ENCODE results near the gene CFL2.
"Not testable (repeated sequence)": the region's sequence is repeated elsewhere in the genome, so short reads cannot be mapped to it uniquely, and the experiment has no call there.

Gene CFL2

GRCh38 chr14:34714320-34715126, at the start of gene CFL2:
Gene CFL2, minus strand, starts transcription at chr14:34714593. Its CDS starts 53 bp downstream, at chr14:34714540.
- peak; percentile 58 for DNase-seq (ENCODE audit: low read depth)

DNA sequence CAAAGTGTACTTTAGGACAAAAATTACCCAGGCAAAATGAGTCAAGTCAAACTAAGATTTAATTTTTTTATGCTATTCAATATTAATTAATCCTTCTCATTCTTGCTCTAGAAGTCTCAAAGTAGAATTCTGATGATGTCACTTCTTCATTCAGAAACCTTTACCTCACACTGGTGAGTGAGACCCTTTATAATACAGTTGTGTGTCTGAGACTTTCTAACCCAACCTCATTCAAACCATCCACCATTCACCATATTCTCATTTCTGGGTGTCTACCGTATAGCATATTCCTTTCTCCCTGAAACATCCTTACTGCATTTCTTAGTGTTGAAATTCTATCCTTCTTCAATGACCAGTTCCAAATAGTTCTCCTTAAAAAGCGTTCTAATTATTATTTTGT, 40.8 kb upstream of the CFL2 start:
- no peak for DNase-seq (ENCODE audit: low read depth)

DNA sequence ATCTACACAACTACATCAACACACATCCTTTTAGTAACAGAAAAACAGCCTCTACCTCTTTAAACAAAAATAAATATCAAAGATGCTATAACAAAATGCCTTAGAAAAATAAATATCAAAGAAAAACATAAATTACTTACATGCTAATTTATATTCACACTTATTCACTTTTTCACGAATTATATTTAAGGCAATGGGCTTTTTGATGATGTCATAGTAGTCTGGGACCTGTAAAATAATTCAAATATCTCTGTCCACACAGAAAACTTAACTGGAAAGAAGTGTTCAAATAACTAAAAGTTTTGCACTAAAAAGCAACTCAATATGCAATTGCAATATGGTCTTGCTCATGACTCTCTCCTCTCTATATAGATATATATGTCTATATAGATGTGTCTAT, 40.3 kb upstream of the CFL2 start:
- no peak for DNase-seq (ENCODE audit: low read depth)

DNA sequence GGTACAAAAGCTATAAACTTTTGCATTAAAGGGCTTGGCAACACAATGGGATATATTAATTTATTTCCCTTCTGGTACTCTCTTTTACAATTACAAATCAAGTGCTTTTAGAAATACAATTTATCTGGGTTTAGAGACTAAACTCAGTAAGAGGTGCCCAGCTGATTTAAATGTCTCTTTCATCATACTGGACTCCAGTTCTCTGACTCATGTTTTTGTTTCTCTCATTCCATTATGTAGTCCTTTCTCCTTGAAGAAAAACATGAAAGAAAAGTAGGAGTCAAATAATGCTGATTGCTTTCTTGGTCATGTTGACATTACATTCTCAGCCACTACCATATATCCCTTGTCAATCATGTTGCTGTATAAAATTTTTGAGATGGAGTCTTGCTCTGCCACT, 36.3 kb upstream of the CFL2 start:
- DNase-seq (ENCODE audit: low read depth), result no peak

- no peak for DNase-seq (ENCODE audit: low read depth)
Observed at GRCh38 chr14:34750233-34750632, 35.8 kb upstream of the CFL2 start.

GRCh38 chr14:34749408-34749807, 35.0 kb upstream of the CFL2 start:
- no peak for DNase-seq (ENCODE audit: low read depth)

DNA sequence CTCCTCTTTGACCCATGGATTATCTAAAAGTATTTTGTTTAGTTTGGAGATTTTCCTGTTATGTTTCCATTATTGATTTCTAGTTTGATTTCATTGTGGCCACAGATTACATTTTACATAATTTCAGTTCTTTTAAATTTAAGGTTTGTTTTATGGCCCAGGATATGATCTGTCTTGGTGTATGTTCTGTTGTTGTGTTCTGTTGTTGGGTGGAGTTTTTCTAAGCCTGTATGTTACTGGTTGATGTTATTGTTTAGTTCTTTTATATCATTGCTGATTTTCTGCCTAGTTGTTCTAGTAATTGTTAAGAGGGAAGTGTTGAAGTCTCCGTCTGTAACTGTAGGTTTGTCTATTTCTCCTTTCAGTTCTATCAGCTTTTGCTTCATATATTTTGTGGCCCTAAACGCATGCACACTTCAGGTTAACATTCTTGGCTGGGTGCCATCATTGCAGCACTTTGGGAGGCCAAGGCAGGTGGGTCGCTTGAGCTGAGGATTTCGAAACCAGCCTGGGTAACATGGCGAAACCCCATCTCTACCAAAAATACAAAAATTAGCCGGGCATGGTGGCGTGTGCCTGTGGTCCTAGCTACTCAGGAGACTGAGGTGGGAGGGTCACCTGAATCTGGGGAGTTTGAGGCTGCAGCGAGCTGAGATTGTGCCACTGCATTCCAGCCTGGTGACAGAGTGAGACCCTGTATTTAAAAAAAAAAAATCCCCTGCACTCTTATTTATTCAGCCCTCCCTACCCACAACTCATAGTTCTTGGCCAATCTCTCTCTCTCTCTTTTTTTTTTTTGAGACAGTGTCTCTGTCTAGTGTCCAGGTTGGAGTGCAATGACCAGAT, 28.1 kb upstream of the CFL2 start:
- DNase-seq (ENCODE audit: low read depth), result no peak

GRCh38 chr14:34741840-34742239, 27.4 kb upstream of the CFL2 start:
- DNase-seq (ENCODE audit: low read depth), result no peak

GRCh38 chr14:34740139-34740538, 25.7 kb upstream of the CFL2 start:
- not testable (repeated sequence) for DNase-seq (ENCODE audit: low read depth)

- not testable (repeated sequence) for DNase-seq (ENCODE audit: low read depth)
Observed at GRCh38 chr14:34737079-34737478, 22.7 kb upstream of the CFL2 start.

DNA sequence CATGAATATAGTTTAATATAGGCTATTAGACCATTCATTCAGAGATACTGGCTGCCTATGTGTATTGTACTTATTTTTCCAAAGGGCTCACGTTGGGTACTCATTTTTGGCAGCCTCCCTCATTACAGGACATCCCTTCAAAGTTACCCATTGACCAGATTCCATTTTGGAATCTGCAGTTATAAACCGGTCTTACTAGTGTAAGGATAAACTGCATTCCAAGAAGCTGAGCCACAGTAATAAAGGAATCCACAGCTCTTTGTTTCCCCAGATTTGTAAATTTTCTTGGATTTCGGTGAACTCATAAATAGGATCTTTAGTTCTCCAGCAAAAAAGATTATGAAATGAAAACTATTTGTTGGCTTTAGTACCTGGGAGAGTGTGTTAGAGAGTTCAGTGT, 18.9 kb upstream of the CFL2 start:
- no peak for DNase-seq (ENCODE audit: low read depth)

DNA sequence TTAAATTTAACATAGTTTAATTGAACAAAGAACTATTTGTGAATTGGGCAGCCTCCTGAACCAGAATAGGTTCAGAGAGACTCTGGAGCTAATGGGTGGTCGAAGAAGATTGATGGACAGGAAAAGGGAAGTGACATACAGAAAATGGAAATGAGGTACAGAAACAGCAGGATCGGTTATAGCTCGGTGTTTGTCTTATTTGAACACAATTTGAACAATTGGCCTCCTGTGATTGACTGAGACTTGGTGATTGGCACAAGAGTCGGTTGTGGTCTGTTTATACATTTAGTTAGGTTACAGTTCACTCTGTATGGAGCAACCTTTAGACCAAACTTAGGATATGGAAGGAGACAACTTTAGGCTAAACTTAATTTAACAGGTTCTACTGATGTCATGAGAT, 18.4 kb upstream of the CFL2 start:
- no peak for DNase-seq (ENCODE audit: low read depth)

- DNase-seq (ENCODE audit: low read depth), result no peak
Observed at GRCh38 chr14:34723867-34724266, 9.5 kb upstream of the CFL2 start.

DNA sequence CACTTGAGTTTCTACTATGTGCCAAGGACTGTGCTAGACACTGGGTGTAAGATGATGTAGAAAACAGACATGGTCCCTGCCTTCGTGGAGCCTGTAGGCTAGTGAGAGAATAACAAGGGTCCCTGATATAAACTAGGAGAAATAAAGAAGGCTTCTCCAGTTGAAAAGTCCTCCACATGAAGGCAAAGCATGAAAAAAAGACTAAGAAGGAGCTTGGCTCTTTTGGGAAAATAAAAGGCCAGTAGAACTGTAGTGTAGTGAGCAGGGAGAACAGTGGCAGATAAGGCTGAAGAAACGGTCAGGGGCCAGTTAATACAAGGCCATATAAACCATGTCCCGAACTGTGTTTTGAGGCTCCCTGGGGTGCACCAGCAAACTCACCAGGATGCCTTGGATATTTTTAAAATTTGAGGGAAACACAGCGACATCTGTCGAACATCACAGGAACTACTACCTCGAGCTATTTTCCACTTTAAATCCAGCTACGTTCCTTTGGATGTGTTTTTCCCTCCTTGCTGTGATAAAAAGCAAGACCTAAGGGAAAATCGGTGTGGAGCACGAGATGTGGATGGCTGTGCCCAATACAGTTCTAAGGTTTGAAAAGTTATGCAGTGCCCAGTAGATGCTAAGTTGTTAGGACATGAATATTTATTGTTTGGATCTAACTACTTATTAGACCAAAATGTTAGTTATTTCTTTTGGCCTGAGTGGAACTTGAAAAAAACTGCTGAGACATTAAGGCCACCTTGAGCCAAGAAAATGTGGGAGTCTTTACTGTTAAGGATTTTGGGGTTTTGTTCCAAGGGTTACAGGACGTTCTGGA, 8.5 kb upstream of the CFL2 start:
- DNase-seq (ENCODE audit: low read depth), result no peak

DNA sequence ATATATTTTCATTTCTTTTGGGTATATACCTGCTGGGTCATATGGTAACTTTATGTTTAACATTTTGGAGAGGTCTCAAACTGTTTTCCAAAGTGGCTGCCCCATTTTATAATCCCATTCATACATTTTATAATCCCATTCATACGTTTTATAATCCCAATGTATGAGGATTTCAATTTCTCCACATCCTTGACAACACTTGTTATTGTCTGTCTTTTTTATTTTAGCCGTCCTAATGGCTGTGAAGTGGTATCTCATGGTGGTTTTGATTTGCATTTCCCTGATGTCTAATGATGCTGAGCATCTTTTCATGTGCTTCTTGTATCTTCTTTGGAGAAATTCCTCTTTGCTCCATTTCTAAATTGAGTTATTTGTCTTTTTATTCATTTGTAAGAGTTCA, 6.7 kb upstream of the CFL2 start:
- DNase-seq (ENCODE audit: low read depth), result no peak

DNA sequence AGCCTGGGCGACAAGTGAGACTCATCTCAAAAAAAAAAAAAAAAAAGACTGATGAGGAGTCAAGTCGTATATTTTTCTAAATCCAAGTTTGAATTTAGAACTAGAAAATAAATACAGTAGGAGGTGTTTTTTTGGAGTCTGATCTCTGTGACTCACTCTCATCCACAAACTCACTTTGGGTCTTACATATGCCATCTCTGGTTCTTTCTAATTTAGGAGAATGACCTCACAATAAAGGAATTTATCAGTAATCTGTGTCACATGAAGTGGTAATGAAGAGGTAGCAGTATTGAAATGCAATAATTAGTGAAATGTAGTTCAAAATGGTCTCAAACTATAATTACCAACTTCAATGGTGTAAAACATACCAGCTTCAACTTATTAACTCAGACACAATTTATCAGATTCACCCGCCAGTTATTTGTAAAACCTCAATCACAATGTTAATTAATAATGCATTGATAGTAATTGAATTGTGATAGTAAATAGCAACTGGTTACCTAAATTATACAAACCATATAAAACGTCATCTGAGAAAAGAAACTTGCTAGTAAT, 4.4 kb upstream of the CFL2 start:
- DNase-seq (ENCODE audit: low read depth), result no peak

DNA sequence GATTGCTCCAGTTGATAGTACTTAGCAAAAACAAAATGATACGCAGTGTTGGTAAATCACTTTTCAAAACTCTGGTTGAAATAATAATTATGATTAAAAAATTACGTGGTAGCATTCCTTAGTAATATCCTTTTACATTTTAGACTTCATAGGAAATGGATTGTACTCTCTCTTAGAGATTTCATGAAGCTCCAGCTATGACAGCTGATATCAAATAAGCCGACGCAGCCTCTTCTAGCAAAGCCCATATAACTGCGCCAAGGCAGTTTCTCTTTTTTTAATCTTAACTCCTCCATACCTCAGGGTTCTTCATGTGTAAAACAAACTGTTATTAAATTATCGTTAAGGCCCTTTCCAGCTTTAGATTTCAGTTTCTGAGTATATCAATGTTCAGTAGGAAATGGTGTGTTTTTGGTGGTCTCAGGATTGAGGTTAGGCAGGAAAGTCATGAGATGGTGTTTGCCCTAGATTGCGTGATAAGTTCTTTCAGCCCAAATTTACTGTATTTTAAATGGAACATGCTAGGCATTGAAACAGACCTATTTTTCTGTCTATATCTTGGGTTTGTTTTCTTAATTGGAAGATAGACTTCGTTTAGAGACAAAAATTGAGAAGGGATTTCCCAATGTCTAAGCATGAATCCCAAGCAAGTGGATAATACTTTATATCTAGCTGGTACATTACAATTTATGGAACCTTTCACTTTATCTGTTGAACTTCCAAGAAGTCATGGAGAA, 902 bp upstream of the CFL2 start:
- no peak for DNase-seq (ENCODE audit: low read depth)

GRCh38 chr14:34713681-34714319, 593 bp downstream of the CFL2 start:
- peak; percentile 3 for DNase-seq (ENCODE audit: low read depth)

DNA sequence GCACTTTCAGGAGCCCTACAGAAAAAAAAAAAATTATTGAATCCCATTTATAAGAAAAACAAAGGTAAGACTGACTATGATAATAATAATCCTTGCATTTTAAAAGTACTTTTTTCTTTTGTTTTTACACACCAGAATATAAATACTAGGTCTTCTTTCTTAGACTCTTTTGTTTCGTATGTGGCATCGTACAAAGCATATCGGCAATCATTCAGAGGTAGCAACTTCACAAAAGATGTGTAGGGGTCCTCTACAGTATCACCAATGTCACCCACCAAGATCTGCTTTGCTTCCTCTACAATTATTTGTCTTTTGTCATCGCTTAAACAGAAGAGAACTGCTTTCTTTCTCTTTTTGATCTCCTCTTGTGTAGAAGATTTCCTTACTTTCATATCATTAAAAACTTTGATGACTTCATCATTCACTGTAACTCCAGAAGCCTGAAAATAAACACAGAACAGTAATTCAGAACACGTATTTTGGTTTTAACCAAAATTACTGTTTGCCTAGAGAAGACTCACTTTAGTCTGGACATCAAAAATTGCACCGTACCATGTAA, 1.2 kb downstream of the CFL2 start:
- no peak for DNase-seq (ENCODE audit: low read depth)
